HL-60 (cell line): Measurements from ENCODE around the gene TUT7.

ENCODE experiments used
- CTCF ChIP-seq: IDR thresholded peaks from one replicate; pipeline ENCODE4 v1.5.1; 2011; ENCODE audit warnings: low read length, control low read depth, inconsistent platforms; ENCODE audit not compliant: insufficient read depth
- GABPA ChIP-seq: IDR thresholded peaks from 2 replicates; pipeline ENCODE4 v1.6.1; 2012; ENCODE audit warnings: low read depth
- POLR2AphosphoS5 ChIP-seq: IDR thresholded peaks from 2 replicates; pipeline ENCODE4 v1.6.1; 2012; ENCODE audit warnings: low read depth
- REST ChIP-seq: IDR thresholded peaks from 2 replicates; pipeline ENCODE4 v1.6.1; 2012; ENCODE audit warnings: low read depth; ENCODE audit not compliant: insufficient replicate concordance
- SPI1 ChIP-seq: IDR thresholded peaks from 2 replicates; pipeline ENCODE4 v1.6.1; 2012; ENCODE audit warnings: low read depth, mild to moderate bottlenecking, borderline replicate concordance

- TF ChIP-seq CTCF (no peak), POLR2AphosphoS5 (peak; percentile 71), REST (no peak), GABPA (peak; percentile 34; the same call in 1 of the 2 replicates), SPI1 (no peak)
Observed at GRCh38 chr9:86282077-86282978, 71.9 kb downstream of the TUT7 start, which contains the start of gene ISCA1.
